ENCODE data around the gene KLF11.
A peak's percentile ranks its signal among the peaks of the same experiment; 100 is the strongest.

KLF11 gene

GRCh38 chr2:10031886-10032745, 11.2 kb upstream of the KLF11 start:
- TF ChIP-seq TCF12 (IDR thresholded peaks at IDR 0.05; ENCODE audit: low read depth) (no peak), RAD21 (IDR thresholded peaks at IDR 0.05; ENCODE audit: low read depth) (no peak), TAF1 (IDR thresholded peaks at IDR 0.05; ENCODE audit: low read depth) (no peak)
- TF ChIP-seq, protein P1, sequence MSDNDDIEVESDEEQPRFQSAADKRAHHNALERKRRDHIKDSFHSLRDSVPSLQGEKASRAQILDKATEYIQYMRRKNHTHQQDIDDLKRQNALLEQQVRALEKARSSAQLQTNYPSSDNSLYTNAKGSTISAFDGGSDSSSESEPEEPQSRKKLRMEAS (IDR thresholded peaks at IDR 0.05) = no peak
- TF ChIP-seq, protein P2, sequence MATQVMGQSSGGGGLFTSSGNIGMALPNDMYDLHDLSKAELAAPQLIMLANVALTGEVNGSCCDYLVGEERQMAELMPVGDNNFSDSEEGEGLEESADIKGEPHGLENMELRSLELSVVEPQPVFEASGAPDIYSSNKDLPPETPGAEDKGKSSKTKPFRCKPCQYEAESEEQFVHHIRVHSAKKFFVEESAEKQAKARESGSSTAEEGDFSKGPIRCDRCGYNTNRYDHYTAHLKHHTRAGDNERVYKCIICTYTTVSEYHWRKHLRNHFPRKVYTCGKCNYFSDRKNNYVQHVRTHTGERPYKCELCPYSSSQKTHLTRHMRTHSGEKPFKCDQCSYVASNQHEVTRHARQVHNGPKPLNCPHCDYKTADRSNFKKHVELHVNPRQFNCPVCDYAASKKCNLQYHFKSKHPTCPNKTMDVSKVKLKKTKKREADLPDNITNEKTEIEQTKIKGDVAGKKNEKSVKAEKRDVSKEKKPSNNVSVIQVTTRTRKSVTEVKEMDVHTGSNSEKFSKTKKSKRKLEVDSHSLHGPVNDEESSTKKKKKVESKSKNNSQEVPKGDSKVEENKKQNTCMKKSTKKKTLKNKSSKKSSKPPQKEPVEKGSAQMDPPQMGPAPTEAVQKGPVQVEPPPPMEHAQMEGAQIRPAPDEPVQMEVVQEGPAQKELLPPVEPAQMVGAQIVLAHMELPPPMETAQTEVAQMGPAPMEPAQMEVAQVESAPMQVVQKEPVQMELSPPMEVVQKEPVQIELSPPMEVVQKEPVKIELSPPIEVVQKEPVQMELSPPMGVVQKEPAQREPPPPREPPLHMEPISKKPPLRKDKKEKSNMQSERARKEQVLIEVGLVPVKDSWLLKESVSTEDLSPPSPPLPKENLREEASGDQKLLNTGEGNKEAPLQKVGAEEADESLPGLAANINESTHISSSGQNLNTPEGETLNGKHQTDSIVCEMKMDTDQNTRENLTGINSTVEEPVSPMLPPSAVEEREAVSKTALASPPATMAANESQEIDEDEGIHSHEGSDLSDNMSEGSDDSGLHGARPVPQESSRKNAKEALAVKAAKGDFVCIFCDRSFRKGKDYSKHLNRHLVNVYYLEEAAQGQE (IDR thresholded peaks at IDR 0.05; ENCODE audit: low read depth) = no peak

DNA sequence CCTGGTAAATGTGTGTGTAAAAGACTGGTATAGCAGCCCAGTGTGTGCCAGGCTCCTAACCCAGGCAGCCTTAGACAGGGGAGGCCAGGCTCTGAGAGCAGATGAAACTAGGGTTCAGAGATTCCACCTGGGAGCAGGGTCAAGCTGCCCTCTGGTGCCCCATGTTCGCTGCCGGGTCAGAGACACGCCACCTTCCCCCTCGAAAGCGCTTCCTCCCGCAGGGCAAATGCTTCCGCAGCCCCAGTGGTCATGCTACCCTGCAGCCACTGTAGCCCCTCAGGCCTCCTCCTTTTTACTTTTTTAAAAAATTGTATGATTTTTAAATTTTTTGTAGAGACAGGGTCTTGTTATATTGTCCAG, 10.6 kb upstream of the KLF11 start:
- no peak for TF ChIP-seq ZBTB7A (IDR thresholded peaks at IDR 0.05; ENCODE audit: low read depth)
- TF ChIP-seq EP300 (IDR thresholded peaks at IDR 0.05; ENCODE audit: borderline replicate concordance) = no peak
- TF ChIP-seq CREB1 (IDR thresholded peaks at IDR 0.05; ENCODE audit: low read depth) = no peak
- TF ChIP-seq, protein P3, sequence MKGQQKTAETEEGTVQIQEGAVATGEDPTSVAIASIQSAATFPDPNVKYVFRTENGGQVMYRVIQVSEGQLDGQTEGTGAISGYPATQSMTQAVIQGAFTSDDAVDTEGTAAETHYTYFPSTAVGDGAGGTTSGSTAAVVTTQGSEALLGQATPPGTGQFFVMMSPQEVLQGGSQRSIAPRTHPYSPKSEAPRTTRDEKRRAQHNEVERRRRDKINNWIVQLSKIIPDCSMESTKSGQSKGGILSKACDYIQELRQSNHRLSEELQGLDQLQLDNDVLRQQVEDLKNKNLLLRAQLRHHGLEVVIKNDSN (IDR thresholded peaks at IDR 0.05) = no peak
- TF ChIP-seq TEAD4 (IDR thresholded peaks at IDR 0.05) = no peak
- TF ChIP-seq FOXM1 (IDR thresholded peaks at IDR 0.05; ENCODE audit: borderline replicate concordance, low read depth) = no peak
- TF ChIP-seq, protein P1 (IDR thresholded peaks at IDR 0.05) = no peak
- no peak for TF ChIP-seq YY1 (IDR thresholded peaks at IDR 0.05; ENCODE audit: low read depth)
- no peak for TF ChIP-seq TCF12 (IDR thresholded peaks at IDR 0.05; ENCODE audit: low read depth)

- no peak for TF ChIP-seq EP300 (IDR thresholded peaks at IDR 0.05; ENCODE audit: borderline replicate concordance)
- TF ChIP-seq TAF1 (IDR thresholded peaks at IDR 0.05; ENCODE audit: low read depth) = no peak
- TF ChIP-seq FOXM1 (IDR thresholded peaks at IDR 0.05; ENCODE audit: borderline replicate concordance, low read depth) = no peak
- no peak for TF ChIP-seq CREB1 (IDR thresholded peaks at IDR 0.05; ENCODE audit: low read depth)
- no peak for TF ChIP-seq RAD21 (IDR thresholded peaks at IDR 0.05; ENCODE audit: low read depth)
- no peak for TF ChIP-seq NFIC (IDR thresholded peaks at IDR 0.05)
- TF ChIP-seq TEAD4 (IDR thresholded peaks at IDR 0.05) = no peak
- TF ChIP-seq EGR1 (IDR thresholded peaks at IDR 0.05) = no peak
- TF ChIP-seq TCF12 (IDR thresholded peaks at IDR 0.05; ENCODE audit: low read depth) = no peak
- TF ChIP-seq ZBTB7A (IDR thresholded peaks at IDR 0.05; ENCODE audit: low read depth) = no peak
- no peak for TF ChIP-seq YY1 (IDR thresholded peaks at IDR 0.05; ENCODE audit: low read depth)
- TF ChIP-seq, protein P1 (IDR thresholded peaks at IDR 0.05) = peak; percentile 53; the same call in 1 of the 2 replicates
- TF ChIP-seq CEBPB (IDR thresholded peaks at IDR 0.05) = no peak
- TF ChIP-seq, protein P2 (IDR thresholded peaks at IDR 0.05; ENCODE audit: low read depth) = peak; percentile 63; the same call in 1 of the 2 replicates
- TF ChIP-seq, protein P3 (IDR thresholded peaks at IDR 0.05) = 0 out of 2 replicates have a peak, but pooled peaks have one; percentile 36
Measured at GRCh38 chr2:10033251-10034006, 9.9 kb upstream of the KLF11 start.

DNA sequence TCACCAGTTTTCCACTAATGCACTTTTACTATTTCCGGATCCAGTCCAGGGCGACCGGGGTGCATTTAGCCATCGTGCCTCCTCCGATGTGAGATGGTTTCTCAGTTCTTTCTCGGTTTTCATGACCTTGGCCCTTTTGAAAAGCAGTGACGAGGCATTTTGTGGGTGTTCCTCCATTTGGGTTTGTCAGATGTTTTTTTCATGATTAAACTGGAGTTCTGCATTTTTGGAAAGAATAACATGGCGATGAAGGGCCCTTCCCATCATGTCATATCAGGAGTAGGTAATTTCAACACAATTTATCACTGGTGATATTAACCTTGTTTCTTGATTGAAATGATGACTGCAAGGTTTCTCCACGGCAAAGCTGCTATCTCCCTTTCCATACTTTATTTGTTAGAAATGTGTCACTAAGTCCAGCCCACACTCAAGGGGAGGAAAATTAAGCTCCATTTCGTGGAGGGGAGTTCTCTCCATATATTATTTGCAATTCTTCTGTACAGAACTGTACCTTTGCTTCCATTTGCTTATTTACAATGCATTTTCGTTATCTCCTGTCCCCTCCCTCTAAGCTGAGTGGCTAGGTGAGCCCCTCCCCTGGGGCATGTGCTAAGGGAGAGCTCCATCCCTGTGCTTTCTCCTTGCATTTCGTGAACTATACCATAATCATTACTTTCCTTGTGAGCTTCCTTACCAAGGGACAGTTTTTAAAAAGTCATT, 8.9 kb upstream of the KLF11 start:
- TF ChIP-seq FOXM1 (IDR thresholded peaks at IDR 0.05; ENCODE audit: borderline replicate concordance, low read depth) (no peak), RAD21 (IDR thresholded peaks at IDR 0.05; ENCODE audit: low read depth) (no peak), ZBTB7A (IDR thresholded peaks at IDR 0.05; ENCODE audit: low read depth) (no peak), NFIC (IDR thresholded peaks at IDR 0.05) (no peak), CEBPB (IDR thresholded peaks at IDR 0.05) (no peak), YY1 (IDR thresholded peaks at IDR 0.05; ENCODE audit: low read depth) (no peak)

GRCh38 chr2:10035053-10035422, 8.3 kb upstream of the KLF11 start:
- no peak for TF ChIP-seq ZBTB7A (IDR thresholded peaks at IDR 0.05; ENCODE audit: low read depth)
- no peak for TF ChIP-seq NFIC (IDR thresholded peaks at IDR 0.05)
- TF ChIP-seq, protein P1 (IDR thresholded peaks at IDR 0.05) = no peak
- no peak for TF ChIP-seq EGR1 (IDR thresholded peaks at IDR 0.05)
- no peak for TF ChIP-seq YY1 (IDR thresholded peaks at IDR 0.05; ENCODE audit: low read depth)
- TF ChIP-seq, protein P3 (IDR thresholded peaks at IDR 0.05) = no peak
- no peak for TF ChIP-seq RAD21 (IDR thresholded peaks at IDR 0.05; ENCODE audit: low read depth)
- no peak for TF ChIP-seq TAF1 (IDR thresholded peaks at IDR 0.05; ENCODE audit: low read depth)
- TF ChIP-seq CEBPB (IDR thresholded peaks at IDR 0.05) = no peak
